HG03342 (cell line): ENCODE measurements around the gene CCDC122.

Source experiments
- ATAC-seq: cut with Tn5 transposase; IDR thresholded peaks from one replicate; pipeline ENCODE4 v1.9.1; 2021; ENCODE audit warnings: mild to moderate bottlenecking, moderate library complexity; ENCODE audit not compliant: unreplicated experiment

The CCDC122 gene

GRCh38 chr13:43805071-43805468 lies 74.5 kb downstream of the CCDC122 start:
- ATAC-seq, result no peak

GRCh38 chr13:43804461-43805070 lies 75.0 kb downstream of the CCDC122 start:
- no peak for ATAC-seq

- ATAC-seq, result no peak
Observed at GRCh38 chr13:43802511-43802910, 77.0 kb downstream of the CCDC122 start.

GRCh38 chr13:43800828-43801227 lies 78.7 kb downstream of the CCDC122 start:
- no peak for ATAC-seq

GRCh38 chr13:43799191-43799590 lies 80.3 kb downstream of the CCDC122 start:
- no peak for ATAC-seq

GRCh38 chr13:43797869-43798268 lies 81.7 kb downstream of the CCDC122 start:
- ATAC-seq, result no peak

GRCh38 chr13:43797159-43797558 lies 82.4 kb downstream of the CCDC122 start:
- ATAC-seq, result no peak

- no peak for ATAC-seq
Observed at GRCh38 chr13:43794416-43794815, 85.1 kb downstream of the CCDC122 start.

GRCh38 chr13:43792076-43792881 lies 87.3 kb downstream of the CCDC122 start:
- no peak for ATAC-seq

- ATAC-seq, result no peak
Observed at GRCh38 chr13:43787997-43788396, 91.5 kb downstream of the CCDC122 start.

- ATAC-seq, result no peak
Observed at GRCh38 chr13:43787518-43787891, 92.0 kb downstream of the CCDC122 start.

GRCh38 chr13:43786766-43787517 lies 92.6 kb downstream of the CCDC122 start, which contains the start of gene ENOX1:
Gene ENOX1 (minus strand): TSS chr13:43786972.
- no peak for ATAC-seq

- ATAC-seq, result no peak
Observed at GRCh38 chr13:43786472-43786765, 93.1 kb downstream of the CCDC122 start.
